Keratinocyte (primary cell): ENCODE results near the gene TNP2. TPM values are rescaled to one million over a fixed set of nuclear protein-coding genes. Genes with fewer than 3 reads are reported as not detected.

Source experiments
- DNase-seq: peaks from one replicate; pipeline ENCODE4 v3.0.0-alpha.2; 2011; ENCODE audit warnings: low read depth, missing footprints, low spot score
- FAIRE-seq: peaks from 2 replicates; lab custom pipeline; 2011; peaks lifted over from hg19 to GRCh38; lab: Jason Lieb, UNC
- H2AFZ ChIP-seq: 2 replicates; pipeline ENCODE4 v1.6.0; 2012; ENCODE audit warnings: low read length, control low read depth, inconsistent platforms; ENCODE audit not compliant: control insufficient read depth
- H3K27ac ChIP-seq: 2 replicates; pipeline ENCODE4 v1.5.1; 2011; ENCODE audit warnings: low read length; ENCODE audit not compliant: control insufficient read depth, insufficient read depth
- H3K27me3 ChIP-seq: 3 replicates; pipeline ENCODE4 v1.6.0; 2011; ENCODE audit warnings: low read length; ENCODE audit not compliant: control insufficient read depth, insufficient read depth; ENCODE audit errors: extremely low read depth
- H3K36me3 ChIP-seq, 2 experiments: 2 replicates in 1 of 2; 3 replicates in 1 of 2; pipeline ENCODE4 v1.5.1; 2011; ENCODE audit warnings: low read length in 2 of 2, mild to moderate bottlenecking in 1 of 2; ENCODE audit not compliant: control insufficient read depth in 2 of 2, insufficient read depth in 2 of 2; ENCODE audit errors: extremely low read depth in 1 of 2
- H3K4me1 ChIP-seq: 3 replicates; pipeline ENCODE4 v1.5.1; 2011; ENCODE audit warnings: low read length; ENCODE audit not compliant: control insufficient read depth, insufficient read depth; ENCODE audit errors: extremely low read depth
- H3K4me2 ChIP-seq: 3 replicates; pipeline ENCODE4 v1.6.0; 2011; ENCODE audit warnings: low read depth, low read length; ENCODE audit not compliant: control insufficient read depth, insufficient read depth; ENCODE audit errors: extremely low read depth
- H3K4me3 ChIP-seq, 3 experiments: fragments of 200-600 bp in 1 of 3; sonication (generic) in 1 of 3; 2 replicates in 2 of 3; 3 replicates in 1 of 3; pipeline ENCODE4 v1.5.1; 2011 to 2016; ENCODE audit warnings: low read length in 3 of 3, mild to moderate bottlenecking in 3 of 3, control low read depth in 2 of 3, inconsistent platforms in 1 of 3, low read depth in 1 of 3, mixed read lengths in 1 of 3, mixed run types in 1 of 3, moderate library complexity in 1 of 3; ENCODE audit not compliant: control insufficient read depth in 2 of 3, insufficient read depth in 2 of 3; ENCODE audit errors: extremely low read depth in 1 of 3
- H3K79me2 ChIP-seq: 2 replicates; pipeline ENCODE4 v1.6.0; 2012; ENCODE audit warnings: low read length; ENCODE audit not compliant: control insufficient read depth, insufficient read depth
- H3K9ac ChIP-seq: 3 replicates; pipeline ENCODE4 v1.6.0; 2011; ENCODE audit warnings: low read length; ENCODE audit not compliant: control insufficient read depth, insufficient read depth; ENCODE audit errors: extremely low read depth
- H3K9me1 ChIP-seq: 3 replicates; pipeline ENCODE4 v1.6.0; 2011; ENCODE audit warnings: low read length; ENCODE audit not compliant: control insufficient read depth, insufficient read depth; ENCODE audit errors: extremely low read depth
- H3K9me3 ChIP-seq: 2 replicates; pipeline ENCODE4 v1.5.1; 2012; ENCODE audit warnings: low read depth, low read length; ENCODE audit not compliant: control insufficient read depth
- H4K20me1 ChIP-seq: 3 replicates; pipeline ENCODE4 v1.6.0; 2011; ENCODE audit warnings: low read length; ENCODE audit not compliant: control insufficient read depth, insufficient read depth; ENCODE audit errors: extremely low read depth
- EZH2 ChIP-seq: IDR thresholded peaks from one replicate; pipeline ENCODE4 v1.6.1; 2012; ENCODE audit warnings: inconsistent platforms, mild to moderate bottlenecking, low read length, moderate library complexity
- dilution Hi-C: fragments of 300-500 bp; cut with MboI; formaldehyde crosslinking; loops from one replicate; pipeline ENCODE4 v1.7.0; 2020; ENCODE audit warnings: low sequenced_read_pairs; ENCODE audit not compliant: extremely low pct_ligation_motif_present
- polyA plus RNA-seq, 5 experiments: library from polyadenylated mRNA; depleted of rRNA in 3 of 5; stranded (reverse) in 3 of 5; stranded (forward) in 1 of 5; unstranded in 1 of 5; fragments of >200 nt; gene quantifications; 1 replicate in 1 of 5; 2 replicates in 3 of 5; 3 replicates in 1 of 5; pipeline versions ENCODE4 v1.2.1 to v1.2.3, GENCODE V29; 2011 to 2012; ENCODE audit warnings: missing spikeins in 2 of 5, low read depth in 1 of 5, low replicate concordance in 1 of 5
- TF ChIP-seq, protein P1 (sequence below), 3 experiments: IDR thresholded peaks in 1 of 3; conservative IDR thresholded peaks in 1 of 3; optimal IDR thresholded peaks in 1 of 3; 2 replicates in 2 of 3; 3 replicates in 1 of 3; pipeline versions ENCODE3 to v1.5.1; 2011; ENCODE audit warnings: low read length in 3 of 3, mild to moderate bottlenecking in 3 of 3, moderate library complexity in 2 of 3, control low read depth in 1 of 3, inconsistent platforms in 1 of 3; ENCODE audit not compliant: insufficient read depth in 2 of 3; ENCODE audit errors: extremely low read depth in 1 of 3

Gene TNP2
- polyA plus RNA-seq, 1 donor (not counting 4 experiments of a cell fraction or from before 2014, with no cell fraction given), result not detected

DNA sequence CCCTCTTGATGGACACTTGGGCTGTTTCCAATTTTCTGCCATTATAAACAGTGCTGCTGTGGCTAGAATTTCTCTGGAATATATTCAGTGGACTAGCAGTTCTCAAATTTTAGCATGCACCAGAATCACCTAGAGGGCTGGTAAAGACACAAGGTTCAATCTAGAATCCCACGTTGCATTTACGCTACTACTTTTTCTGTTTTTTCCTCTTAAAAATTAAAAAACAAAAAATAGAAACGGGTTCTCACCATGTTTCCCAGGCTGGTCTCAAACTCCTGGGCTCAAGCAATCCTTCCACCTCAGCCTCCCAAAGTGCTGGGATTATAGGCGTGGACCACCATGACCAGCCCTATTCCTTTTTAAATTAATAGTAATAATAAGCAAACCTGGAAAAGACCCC, 26.5 kb upstream of the TNP2 start:
- H3K27ac ChIP-seq, result no peak overlapping the region
- dilution Hi-C loops, result no loop called here
- no peak overlapping the region for H3K4me2 ChIP-seq
- H3K4me1 ChIP-seq, result peaks cover 11% of the 10 kb centered on the region
- no peaks in the 10 kb centered on the region for H4K20me1 ChIP-seq
- DNase-seq (no peak), FAIRE-seq (no peak)
- H3K27me3 ChIP-seq, result peaks cover 1% of the 10 kb centered on the region
- H3K9ac ChIP-seq, result no peak overlapping the region
- no peak for TF ChIP-seq EZH2
- TF ChIP-seq, protein P1, sequence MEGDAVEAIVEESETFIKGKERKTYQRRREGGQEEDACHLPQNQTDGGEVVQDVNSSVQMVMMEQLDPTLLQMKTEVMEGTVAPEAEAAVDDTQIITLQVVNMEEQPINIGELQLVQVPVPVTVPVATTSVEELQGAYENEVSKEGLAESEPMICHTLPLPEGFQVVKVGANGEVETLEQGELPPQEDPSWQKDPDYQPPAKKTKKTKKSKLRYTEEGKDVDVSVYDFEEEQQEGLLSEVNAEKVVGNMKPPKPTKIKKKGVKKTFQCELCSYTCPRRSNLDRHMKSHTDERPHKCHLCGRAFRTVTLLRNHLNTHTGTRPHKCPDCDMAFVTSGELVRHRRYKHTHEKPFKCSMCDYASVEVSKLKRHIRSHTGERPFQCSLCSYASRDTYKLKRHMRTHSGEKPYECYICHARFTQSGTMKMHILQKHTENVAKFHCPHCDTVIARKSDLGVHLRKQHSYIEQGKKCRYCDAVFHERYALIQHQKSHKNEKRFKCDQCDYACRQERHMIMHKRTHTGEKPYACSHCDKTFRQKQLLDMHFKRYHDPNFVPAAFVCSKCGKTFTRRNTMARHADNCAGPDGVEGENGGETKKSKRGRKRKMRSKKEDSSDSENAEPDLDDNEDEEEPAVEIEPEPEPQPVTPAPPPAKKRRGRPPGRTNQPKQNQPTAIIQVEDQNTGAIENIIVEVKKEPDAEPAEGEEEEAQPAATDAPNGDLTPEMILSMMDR (optimal IDR thresholded peaks at IDR 0.05 in 1 of 3, IDR thresholded peaks at IDR 0.05 in 1 of 3, conservative IDR thresholded peaks at IDR 0.05 in 1 of 3; ENCODE audit: extremely low read depth in 1 of 3, insufficient read depth in 2 of 3, low read length in 3 of 3), result no peak
- H3K9me3 ChIP-seq, result no peaks in the 10 kb centered on the region
- no peaks in the 10 kb centered on the region for H3K79me2 ChIP-seq
- H3K4me3 ChIP-seq, result no peak overlapping the region
- no peak overlapping the region for H2AFZ ChIP-seq
- no peaks in the 10 kb centered on the region for H3K36me3 ChIP-seq
- no peaks in the 10 kb centered on the region for H3K9me1 ChIP-seq

DNA sequence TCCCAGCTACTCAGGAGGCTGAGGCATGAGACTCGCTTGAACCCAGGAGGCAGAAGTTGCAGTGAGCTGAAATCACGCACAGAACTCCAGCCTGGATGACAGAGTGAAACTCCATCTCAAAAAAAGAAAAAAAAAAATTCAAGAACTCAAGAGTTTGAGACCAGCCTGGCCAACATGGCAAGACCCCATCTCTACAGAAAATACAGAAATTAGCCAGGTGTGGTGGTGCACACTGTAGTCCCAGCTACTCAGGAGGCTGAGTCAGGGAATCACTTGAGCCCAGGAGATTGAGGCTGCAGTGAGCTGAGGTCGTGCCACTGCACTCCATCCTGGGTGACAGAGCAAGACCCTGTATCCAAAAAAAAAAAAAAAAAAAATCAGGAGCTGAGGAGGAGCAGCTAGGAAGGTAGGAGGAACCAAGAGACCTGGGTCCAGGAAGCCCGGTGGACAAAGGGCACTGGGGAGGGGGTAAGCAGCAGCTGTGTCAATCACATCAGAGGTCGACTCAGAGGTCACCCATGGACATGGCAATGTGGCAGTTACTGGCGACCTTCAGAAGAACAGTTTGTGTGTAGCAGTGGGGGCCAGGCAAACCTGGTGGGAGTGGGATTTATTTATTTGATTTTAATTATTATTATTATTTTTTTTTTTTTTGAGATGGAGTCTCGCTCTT, 23.1 kb upstream of the TNP2 start:
- FAIRE-seq, result no peak
- Histone ChIP-seq H3K9me1 (no peaks in the 10 kb centered on the region), H2AFZ (no peak overlapping the region), H3K27ac (no peak overlapping the region), H4K20me1 (no peaks in the 10 kb centered on the region), H3K4me2 (no peak overlapping the region), H3K9ac (no peak overlapping the region), H3K79me2 (no peaks in the 10 kb centered on the region), H3K27me3 (peaks cover 4% of the 10 kb centered on the region), H3K4me3 (no peak overlapping the region), H3K4me1 (peaks cover 6% of the 10 kb centered on the region), H3K9me3 (no peaks in the 10 kb centered on the region), H3K36me3 (no peaks in the 10 kb centered on the region)
- dilution Hi-C loops, result no loop called here
- TF ChIP-seq, protein P1 (optimal IDR thresholded peaks at IDR 0.05 in 1 of 3, IDR thresholded peaks at IDR 0.05 in 1 of 3, conservative IDR thresholded peaks at IDR 0.05 in 1 of 3; ENCODE audit: extremely low read depth in 1 of 3, insufficient read depth in 2 of 3, low read length in 3 of 3), result no peak
- TF ChIP-seq EZH2, result no peak
- no peak for DNase-seq
